ENCODE measurements around the gene DOK3. TPM values are rescaled to one million over a fixed set of nuclear protein-coding genes. Genes with fewer than 3 reads are reported as not detected.

The DOK3 gene
- polyA plus RNA-seq, 4 donors, result 3.9 to 7.1 (median 4.3) TPM

- DNase-seq (ENCODE audit: low read depth in 4 of 4, low spot score in 3 of 4), result no peak
Measured at GRCh38 chr5:177501874-177502678, 7.5 kb downstream of the DOK3 start.

GRCh38 chr5:177500685-177501522, 8.7 kb downstream of the DOK3 start:
- peak in 3 of 4 donors; percentile 66 to 81 (median 79) for DNase-seq (ENCODE audit: low read depth in 4 of 4, low spot score in 3 of 4)

DNA sequence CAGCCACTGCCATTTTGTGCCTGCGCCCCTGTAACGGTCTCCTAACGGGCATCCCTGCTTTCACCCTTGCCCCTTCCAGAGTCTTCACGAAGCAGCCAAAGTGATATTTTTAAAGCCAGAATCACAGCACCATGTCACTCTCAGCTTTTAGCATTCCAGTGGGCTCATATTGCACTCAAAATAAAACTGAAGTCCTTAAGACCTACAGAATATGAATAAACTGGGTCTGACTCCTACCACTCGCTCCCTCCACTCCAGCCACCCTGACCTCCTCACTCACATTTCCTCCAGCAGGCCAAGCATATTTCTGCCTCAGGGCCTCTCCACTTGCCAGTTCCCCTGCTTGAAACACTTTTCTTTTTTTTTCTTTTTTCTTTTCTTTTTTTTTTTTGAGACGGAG, 9.8 kb downstream of the DOK3 start:
- no peak for DNase-seq (ENCODE audit: low read depth in 4 of 4, low spot score in 3 of 4)

DNA sequence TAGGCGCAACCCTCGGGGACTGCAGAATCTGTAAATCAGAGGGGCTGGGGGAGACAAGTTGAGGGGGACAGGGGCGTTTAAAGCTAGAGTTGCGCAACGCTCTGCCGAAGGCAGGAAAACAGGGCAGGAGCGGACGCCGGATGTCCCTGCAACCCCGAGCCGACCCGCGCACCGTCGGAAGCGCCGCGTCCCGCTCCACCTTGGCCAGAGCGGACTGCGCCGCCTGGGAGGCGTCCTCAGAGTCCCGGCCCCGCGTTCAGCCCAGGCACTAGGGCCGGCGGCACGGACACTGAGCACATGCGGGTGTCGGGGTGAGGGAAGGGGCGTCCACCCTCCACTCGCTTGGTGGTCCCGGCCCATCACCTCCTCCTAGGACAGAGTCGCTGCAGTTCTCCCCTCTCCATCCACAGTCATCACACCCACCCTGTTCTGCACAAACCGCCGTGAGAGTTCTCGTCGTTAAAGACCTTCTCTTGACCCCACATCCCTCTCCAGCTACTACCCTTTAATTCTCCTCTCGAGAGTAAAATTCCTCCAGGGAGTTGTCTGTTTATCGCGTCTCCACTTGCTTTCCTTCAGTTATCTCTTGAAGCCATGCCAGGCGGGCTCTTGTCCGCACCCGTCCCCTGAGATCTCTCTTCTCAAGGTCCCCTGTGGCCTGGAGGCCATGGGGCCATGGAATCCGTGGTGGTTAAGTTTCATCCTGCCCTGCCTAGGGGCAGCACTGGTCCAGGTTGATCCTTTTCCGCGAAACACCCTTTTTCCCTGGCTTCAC, 11.4 kb downstream of the DOK3 start:
- DNase-seq (ENCODE audit: low read depth in 4 of 4, low spot score in 3 of 4), result no peak

DNA sequence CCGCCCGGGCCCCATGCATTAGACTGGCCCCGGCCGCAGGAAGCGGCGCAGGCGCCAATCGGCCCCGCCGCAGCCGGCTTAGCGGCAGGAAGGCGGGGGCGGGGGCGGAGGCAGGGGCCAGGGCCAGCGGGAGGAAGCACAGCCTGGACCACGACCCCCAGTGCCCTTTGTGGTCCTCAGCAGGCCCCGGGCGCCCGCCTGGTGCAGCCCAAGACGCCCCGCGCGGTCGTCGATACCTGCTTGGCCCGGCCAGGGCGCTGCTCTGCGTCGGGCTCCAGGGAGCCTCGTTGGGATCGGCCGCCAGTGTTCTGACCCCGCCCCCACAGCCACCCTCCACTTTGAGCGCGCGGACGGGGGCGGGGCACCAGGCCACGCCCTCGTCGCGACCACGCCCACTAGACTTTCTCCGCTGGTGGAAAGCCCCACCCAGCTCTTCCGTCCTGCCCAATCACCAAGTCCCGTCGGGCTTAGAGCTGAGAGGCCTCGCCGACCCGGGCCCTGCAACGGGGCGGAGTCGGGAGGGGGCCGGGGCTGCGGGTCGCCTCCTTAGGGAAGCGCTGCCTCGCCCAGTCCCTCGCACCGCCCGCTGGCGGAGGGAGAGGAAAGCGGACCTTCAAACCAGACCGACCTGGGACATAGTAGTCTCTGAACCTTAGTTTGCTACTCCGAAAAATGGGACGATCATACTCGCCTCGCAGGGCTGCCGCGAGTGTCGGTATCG, 12.2 kb downstream of the DOK3 start, which contains the start of gene PDLIM7:
TSS of gene PDLIM7 (minus strand) at position 313 of the 721 bp plus-strand sequence. CDS start 1,092 bp downstream, outside the sequence.
- peak; percentile 94 to 97 (median 95) for DNase-seq (ENCODE audit: low read depth in 4 of 4, low spot score in 3 of 4)

DNA sequence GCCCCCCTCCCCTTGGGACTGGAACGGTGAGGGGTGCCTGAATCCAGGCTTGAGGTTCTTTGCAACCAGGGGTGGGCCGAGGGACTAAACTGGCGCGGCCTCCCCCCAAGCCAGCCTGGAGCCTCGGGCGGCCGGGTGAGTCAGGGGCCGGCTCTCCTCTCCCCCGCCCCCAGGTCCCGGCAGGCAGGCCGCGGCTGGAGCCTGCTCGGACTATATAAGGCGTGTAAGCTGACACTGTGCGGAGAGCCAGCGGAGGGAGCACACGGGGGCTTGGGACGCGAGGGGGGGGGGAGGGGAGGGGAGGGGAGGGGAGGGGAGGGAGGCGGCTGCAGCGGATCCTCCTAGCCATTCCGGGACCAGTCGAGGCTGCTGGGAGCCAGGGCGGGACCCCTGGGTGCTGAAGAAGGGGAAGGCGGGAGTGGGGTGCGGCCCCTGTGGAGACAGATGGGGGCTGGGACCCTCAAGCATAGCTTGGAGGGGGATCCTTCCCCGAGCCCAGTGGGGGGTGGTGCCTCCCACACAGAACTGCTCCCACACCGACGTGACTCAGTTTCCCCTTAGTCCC, 12.8 kb downstream of the DOK3 start:
- peak in 2 of 4 donors; percentile 78 to 81 for DNase-seq (ENCODE audit: low read depth in 4 of 4, low spot score in 3 of 4)

DNA sequence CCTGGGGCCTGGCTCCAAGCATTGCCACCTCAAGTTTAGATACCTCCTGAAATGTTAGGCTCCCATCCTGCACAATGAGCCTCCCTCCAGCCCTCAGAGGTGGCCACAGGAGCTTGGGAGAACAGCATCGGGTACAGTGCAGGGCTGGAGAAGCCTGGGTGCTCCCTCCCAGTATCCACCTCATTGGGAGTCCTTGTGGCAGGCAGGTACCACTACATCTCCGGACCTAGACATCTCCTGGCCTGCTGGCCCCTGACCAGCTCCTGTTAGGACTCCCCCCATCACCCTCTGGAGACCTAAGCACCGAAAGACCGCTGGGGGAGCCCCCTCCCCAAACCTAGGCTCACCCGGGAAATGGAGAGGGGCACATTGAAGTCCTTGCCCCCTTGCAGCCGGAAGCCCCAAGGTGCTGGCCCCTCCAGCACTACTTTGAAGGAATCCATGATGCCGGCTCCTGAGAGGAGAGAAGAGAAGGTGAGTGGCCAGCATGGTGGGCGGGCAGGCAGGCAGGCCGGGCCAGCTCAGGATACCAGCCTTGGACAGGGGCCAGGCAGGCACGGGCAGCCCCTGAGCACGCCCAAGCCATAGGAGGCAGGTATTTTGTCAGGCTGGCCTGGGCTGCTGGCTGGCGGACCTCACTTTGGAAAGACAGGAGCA, 13.4 kb downstream of the DOK3 start:
- no peak for DNase-seq (ENCODE audit: low read depth in 4 of 4, low spot score in 3 of 4)

DNA sequence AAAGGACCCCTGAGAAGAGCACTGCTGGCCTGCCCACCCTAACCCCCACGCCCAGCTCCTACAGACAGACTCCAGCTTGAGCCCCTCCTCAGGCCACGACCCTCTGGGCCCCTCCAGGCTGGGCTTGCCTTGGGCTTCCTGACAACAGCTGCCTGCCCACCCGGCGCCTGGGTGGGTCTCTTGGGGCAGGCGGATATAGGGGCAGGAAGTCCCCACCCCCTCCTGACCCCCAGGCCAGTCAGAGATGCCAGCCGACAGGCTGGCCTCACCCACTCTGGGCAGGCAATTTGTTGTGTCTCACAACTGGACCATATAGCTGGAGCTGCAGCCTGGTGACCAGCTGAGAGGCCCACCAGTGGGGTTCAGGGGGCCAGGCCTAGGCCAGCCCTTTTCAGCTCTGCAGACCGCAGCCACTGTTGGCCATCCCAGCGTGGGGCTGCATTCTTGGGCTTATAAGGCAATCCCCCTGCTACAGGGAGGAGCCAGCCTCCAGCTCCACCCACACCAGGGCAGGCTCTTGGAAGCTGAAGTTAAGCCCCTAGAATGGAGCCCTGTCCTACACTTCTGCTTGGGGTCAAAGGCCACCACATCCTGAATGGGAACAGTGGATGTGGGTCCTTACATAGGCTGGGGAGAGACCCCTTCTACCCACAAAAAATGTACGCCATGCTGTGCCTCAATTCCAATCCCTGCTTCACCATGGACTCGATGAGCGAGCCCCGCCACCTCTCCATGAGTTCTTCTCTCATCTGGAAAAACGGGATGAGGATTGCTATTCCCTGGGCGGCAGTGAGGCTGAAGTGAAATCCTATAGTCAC, 14.2 kb downstream of the DOK3 start:
- no peak for DNase-seq (ENCODE audit: low read depth in 4 of 4, low spot score in 3 of 4)

- DNase-seq (ENCODE audit: low read depth in 4 of 4, low spot score in 3 of 4), result no peak
Measured at GRCh38 chr5:177494346-177495195, 15.1 kb downstream of the DOK3 start.

GRCh38 chr5:177493795-177494345, 15.8 kb downstream of the DOK3 start:
- DNase-seq (ENCODE audit: low read depth in 4 of 4, low spot score in 3 of 4), result no peak

- no peak for DNase-seq (ENCODE audit: low read depth in 4 of 4, low spot score in 3 of 4)
Measured at GRCh38 chr5:177492841-177493240, 16.8 kb downstream of the DOK3 start.

- DNase-seq (ENCODE audit: low read depth in 4 of 4, low spot score in 3 of 4), result no peak
Measured at GRCh38 chr5:177491983-177492746, 17.5 kb downstream of the DOK3 start.

- no peak for DNase-seq (ENCODE audit: low read depth in 4 of 4, low spot score in 3 of 4)
Measured at GRCh38 chr5:177491429-177491945, 18.1 kb downstream of the DOK3 start.

- no peak for DNase-seq (ENCODE audit: low read depth in 4 of 4, low spot score in 3 of 4)
Measured at GRCh38 chr5:177490992-177491391, 18.6 kb downstream of the DOK3 start.

- no peak for DNase-seq (ENCODE audit: low read depth in 4 of 4, low spot score in 3 of 4)
Measured at GRCh38 chr5:177490311-177490991, 19.2 kb downstream of the DOK3 start.

All from left renal pelvis (tissue), 4 donors.